Stimulated activated CD4-positive, alpha-beta T cell treated with anti-CD3 and anti-CD28 coated beads, TNF-alpha, amount 100 ng/mL, for 1 hour (primary cell): ENCODE results near the gene INA.

ENCODE experiments used
- DNase-seq, 3 donors: peaks; one replicate each; pipeline ENCODE4 v3.0.0-alpha.2; 2020; ENCODE audit warnings: low read depth in 3 of 3, low spot score in 1 of 3

Gene INA

DNA sequence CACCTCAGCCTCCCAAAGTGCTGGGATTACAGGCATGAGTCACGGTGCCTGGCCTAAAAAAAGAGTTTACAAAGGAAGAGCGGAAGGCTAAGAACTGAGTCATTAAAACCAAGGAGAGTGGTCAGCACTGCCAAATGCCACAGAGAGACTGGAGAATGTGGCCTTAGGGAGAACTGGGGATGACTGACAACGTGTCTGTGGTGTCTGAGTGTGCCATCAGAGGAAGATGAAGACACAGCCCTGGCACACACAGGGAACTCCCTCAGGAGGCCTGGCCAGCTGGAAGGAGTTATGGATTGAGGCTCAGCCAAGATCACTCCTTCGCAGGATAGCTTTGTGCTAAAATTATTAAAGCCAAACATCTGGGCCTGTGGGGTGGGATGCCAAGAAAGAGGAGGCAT is 3.9 kb upstream of the INA start:
- no peak for DNase-seq

DNA sequence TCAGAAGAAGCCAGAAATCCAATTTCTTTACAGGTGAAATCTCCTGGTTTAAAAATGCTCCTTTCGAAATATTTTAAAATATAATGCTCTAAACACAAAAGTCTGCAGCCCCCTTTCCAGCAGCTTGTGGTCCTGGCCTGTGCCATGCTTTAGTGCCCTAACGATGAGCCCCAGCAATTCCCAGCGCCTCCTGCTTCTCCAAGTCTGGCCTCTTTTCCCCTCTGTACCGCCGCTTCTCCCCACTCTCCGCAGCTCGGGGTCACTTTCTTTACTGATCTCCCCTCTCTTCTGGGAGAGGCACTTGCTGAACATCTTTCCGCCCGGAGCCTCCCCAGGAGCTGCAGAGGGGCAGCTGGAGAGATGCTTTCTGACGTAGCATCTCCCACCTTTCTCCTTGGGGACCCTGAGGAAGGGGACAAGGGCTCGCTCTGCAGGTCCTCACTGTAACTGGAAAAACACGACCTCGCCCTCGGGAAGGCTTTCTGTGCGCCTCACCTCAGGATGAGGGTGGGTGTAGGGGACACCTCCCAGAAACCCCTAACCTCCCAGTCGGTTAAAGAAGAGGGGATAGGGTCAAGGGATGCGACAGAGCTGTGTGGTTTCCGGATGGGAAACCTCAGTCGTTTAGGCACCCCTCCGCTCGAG is 565 bp upstream of the INA start:
- DNase-seq = no peak

DNA sequence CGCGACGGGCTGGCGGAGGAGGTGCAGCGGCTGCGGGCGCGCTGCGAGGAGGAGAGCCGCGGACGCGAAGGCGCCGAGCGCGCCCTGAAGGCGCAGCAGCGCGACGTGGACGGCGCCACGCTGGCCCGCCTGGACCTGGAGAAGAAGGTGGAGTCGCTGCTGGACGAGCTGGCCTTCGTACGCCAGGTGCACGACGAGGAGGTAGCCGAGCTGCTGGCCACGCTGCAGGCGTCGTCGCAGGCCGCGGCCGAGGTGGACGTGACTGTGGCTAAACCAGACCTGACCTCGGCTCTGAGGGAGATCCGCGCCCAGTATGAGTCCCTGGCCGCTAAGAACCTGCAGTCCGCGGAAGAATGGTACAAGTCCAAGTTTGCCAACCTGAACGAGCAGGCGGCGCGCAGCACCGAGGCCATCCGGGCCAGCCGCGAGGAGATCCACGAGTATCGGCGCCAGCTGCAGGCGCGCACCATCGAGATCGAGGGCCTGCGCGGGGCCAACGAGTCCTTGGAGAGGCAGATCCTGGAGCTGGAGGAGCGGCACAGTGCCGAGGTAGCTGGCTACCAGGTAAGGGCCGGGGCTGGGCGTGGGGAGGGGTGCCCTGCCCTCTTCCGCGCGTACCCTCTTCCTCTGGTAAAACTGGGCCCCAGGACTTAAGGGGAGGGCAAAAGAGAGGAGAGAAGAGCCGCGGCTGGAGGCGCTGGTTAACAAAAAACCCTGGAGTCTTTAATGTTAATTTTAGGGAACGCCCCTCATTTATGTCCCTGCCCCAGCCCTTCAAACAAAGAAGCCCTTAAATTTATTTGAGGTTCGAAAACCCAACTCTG is 987 bp downstream of the INA start:
- DNase-seq = no peak

DNA sequence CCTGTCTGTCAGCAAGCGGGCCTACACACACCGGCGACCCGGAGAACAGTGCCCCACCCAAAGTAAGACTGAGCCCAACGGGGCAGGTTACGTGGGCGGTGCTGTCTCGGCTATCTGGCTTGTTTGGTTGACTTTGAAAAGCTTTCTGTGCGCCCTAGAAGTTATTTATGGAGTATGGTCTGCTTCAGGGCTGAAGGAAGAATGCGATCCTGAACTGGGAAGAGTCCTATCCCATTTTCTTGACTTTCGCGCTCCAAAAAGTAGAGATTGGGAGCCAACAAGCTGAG is 1.5 kb downstream of the INA start:
- no peak for DNase-seq

DNA sequence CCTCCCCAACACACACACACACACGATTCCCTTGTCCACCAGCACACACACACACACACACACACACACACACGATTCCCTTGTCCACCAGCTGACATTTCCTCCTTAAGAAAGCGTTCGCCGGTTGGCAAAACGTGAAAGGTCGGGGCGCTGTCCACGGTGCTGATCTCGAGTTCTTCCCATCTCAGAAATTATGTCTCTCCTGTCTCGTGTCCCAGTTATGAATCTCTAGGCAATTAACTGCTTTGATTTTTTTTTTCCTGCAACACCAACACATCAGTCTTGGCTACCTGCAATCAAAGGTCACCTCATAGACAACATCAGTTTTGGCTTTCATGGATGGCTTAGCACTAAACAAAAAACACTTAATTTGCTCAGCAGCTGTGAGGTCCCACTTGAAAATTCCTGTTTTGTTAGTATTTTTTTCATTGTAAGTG is 1.9 kb downstream of the INA start:
- peak in 1 of 3 donors; percentile 16 for DNase-seq

DNA sequence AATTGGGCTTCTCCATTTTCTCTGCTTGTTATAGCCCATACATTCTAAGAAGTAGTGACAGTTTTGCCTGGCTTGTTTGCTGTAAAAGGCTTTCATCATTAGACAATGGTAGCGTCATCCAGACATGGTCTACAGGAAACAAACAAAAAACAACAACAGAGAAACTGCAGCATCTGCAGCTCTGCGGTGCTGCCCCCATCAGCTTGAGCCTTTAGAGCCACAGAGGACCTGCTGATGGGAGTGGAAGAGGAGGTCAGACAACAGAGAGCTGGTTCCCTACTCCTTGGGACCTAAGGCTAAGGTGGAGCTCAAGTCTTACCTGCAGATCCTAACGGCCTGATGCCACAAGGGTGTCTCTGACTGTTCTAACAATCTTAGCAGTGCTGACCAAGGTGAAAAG is 3.1 kb downstream of the INA start:
- DNase-seq = no peak

DNA sequence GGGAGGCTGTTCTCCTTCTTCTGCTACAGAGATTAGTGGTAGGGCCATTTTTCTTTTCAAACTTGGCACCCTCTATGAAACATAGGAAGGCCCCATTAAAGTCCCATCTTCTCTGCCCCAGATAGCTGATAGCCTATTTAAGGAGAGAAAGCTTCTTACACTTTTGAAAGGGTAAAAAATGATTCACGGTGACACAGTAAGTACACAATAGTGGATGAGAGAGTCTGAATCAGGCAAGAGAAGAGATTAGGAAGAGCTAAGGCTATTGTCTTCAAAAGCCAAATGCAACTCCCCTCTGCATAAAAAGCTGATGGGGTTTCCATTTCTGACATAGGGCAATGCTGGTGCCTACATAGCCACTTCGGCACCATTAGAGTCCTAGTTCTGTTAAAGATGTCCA is 3.6 kb downstream of the INA start:
- no peak for DNase-seq

DNA sequence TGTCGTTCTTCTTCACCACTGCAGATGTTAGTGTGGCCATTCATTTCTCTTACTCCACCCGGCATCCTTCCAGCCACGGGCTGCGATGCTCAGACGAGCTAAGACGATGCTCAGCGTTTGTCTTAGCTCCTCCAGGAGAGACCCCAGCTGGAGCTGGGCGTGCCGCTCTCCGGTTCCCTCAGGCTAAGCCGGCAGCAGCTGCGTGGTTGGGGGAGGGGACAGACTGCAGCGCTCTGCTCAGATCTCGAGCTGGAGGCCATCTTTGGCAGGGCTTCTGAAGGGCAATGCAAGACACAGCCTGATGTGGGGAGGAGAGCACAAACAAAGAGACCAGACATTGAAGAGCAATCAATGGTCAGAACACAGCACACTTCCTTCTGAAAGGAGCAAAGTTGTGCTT is 4.8 kb downstream of the INA start:
- DNase-seq = no peak

DNA sequence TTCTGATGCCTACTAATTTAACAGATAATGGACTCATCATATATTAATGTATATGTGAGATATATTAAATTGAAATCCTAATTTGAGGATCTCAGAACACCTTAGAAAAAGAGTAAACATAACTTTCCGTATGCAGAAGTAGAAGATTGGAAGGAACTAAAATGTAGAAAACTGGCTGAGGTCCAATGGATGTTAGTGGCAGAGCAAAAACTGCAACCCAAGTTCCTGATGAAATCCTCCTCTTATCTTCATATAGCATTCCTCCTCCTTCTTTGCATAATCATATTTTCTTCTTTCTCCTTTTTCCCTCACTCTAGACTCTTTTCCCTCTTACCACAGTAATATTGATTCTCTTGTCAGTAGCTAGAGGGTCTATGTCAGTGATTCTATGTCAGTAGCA is 6.0 kb downstream of the INA start:
- DNase-seq = no peak

DNA sequence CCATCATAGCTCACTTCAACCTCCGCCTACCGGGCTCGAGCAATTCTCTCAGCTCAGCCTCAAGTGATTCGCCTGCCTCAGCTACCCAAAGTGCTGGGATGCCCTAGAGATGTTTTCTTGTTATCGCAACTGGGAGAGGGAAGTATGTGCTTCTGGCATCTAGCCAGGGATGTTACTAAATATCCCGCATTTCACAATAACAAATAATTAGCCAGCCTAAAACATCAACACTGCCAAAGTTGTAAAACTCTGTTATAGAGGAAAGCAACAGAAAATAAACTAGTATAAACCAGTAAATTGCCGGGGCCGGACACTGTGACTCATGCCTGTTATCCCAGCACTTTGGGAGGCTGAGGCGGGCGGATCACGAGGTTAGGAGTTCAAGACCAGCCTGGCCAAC is 7.2 kb downstream of the INA start:
- DNase-seq = no peak

DNA sequence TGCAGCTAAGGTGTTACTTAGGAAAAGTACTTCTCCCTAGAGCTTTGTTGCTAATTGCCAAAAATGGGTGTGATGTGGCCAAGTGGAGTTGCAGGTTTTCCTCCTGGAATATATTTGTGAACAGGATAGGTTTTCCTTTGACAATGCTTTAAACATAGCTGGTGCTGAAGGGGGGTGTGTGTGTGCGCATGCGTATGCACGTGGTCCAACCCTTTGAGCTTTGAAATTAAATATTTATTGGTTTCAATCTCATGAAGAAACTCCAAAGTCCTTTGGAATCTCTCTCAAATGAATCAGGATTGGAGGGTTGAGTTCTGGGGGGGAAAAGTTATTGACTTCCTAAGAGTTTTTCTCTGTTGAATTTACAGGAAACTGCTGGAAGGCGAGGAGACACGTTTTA is 11.1 kb downstream of the INA start:
- no peak for DNase-seq

DNA sequence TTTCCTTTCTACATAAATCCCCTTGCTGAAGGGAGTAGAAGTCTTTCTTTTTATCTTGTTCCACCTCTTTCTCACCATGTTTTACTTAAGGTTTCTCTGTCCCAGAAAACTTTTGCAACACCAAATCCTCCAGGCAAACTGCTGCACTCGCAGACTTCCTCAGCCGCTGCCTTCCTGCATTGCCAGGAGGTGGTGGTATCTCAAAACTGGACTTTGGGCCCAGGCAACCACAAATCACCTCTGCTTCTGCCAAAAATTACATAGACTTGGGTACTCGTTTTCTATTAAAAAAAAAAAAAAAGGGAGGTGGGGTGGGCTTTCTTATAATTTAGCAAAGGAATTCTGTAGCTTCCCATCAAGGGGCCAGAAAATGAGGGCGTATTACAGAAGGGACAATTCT is 14.7 kb downstream of the INA start:
- DNase-seq = no peak

DNA sequence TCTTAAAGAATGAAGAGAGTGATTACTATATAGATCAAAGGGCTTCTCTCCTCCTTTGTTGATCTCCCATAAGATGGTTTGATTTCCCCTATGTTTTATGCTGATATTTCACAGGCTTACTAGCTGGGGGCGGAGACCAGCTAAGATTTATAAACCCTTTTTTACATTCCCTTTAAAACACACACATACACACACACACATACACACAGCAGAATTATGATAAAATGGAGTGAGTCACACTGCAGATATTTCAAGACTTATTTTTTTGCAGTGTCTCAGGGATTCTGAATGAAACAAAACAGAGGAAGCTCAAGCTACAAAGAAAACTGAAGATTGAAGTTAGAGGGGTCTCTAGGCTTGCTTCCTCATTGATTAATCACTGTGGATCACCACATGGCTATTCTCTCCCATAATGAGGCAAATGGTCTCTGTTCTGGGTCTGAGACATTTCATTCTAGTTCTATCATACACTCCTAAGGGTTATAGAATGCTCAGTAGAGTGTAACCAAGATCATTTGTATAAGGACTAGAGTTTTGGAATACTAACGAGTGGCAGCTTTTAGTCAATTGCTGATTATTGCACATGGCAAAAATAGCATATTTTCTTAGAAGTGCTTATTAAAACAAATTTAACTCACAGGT is 18.6 kb downstream of the INA start:
- DNase-seq = no peak

DNA sequence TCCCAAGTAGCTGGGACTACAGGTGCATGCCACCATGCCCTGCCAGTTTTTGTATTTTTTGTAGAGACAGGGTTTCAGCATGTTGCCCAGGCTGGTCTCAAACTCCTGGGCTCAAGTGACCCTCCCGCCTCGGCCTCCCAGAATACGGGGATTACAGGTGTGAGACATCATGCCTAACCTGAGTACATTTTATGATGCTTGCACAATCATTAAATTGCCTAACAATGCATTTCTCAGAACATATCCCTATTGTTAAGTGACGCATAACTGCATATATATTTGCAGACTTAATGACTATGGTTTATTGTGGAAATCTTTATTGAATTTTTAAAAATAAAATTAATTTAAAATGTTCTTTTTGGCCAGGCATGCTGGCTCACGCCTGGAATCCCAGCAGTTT is 30.7 kb downstream of the INA start:
- DNase-seq = no peak

DNA sequence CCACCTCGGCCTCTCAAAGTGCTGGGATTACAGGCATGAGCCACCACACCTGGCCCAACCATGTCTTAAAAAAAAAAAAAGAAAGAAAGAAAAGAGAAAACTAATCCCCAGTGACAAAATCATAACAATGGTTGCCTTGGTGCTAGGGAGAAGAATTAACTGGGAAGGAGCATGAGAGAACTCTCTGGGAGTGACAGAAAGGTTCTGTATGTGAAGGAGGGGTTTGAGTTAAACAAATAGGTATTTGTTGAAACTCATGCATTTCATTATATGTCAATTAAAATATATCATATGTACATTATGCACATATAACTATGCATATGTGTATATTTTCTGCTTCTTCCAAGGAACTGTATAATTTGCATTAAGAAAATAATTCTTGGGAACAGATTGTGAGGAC is 33.3 kb downstream of the INA start:
- DNase-seq = no peak

DNA sequence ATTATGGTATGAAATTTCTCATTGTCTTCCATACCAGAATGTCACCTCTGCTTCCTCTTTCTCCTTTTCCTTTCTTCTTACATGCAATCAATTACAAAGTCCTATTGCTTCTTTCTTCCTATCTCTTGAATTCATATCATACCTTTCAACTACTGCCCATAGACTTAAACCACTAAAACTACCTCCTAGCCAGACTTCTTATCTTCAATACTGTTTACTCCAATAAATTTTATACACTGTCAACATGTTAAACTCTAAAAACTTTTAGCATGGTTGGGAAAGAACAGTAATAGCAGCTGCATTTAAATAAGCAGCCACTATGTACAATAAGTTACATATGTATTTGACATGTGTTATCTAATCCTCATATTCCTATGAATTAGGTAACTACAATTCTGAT is 39.1 kb downstream of the INA start:
- DNase-seq = no peak

DNA sequence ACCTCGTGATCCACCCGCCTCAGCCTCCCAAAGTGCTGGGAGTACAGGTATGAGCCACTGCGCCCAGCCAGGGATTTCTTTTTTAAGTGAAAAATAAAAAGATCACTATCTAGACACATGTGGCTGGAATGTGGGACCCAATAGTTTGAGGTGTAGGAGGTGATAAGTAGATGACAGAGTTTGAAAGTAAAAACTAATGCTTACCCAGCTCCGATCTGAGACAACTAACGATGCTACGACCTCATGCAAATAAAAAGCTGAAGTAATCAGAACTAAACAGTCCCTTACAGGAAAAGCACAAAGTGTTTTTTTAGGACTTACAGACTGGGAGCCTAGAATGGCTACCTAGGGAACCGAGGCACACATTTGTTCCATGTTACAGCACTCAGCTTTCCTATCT is 51.0 kb downstream of the INA start:
- DNase-seq = no peak

DNA sequence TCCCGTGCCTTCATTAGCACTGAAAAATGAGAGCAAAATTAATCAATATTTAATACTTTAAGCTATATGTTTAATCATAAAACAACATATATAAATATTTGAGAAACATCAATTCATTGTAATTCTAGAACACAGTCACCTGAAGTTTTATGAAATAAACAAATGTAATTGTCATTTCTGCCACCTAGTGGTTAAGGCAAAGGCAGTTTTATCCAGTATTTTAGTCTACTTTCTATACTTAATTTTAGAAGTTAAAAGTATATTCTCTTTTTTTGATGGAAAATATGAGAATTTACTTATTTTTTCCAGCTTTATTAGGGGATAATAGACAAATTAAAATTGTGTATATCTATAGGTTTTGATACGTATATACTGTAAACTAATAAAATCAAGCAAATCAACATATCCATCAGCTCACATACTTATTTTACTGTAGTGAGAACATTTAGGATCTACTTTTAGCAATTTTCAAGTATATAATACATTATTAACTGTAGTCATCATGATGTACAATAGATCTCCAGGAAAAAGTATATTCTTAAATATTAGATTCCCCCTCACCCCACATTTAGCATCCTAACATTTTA is 57.1 kb downstream of the INA start:
- no peak for DNase-seq

DNA sequence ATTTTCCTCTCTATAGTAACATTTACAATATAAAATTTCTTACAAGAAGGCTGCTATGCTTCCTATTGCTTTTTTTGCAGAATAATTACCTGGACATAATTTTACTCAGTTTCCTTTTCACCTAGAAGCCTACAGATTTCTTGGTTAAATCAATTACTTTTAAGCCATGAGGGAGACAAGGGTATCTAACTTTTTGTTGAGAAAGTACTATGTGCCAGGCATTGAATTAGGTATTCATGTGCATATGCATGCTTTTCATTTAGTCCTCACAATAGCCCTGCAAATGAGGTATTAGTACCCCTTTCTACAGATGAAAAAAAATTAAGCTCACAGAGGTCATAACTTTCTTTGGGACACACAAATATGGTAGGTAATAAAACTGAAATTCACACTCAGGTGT is 57.6 kb downstream of the INA start:
- no peak for DNase-seq

DNA sequence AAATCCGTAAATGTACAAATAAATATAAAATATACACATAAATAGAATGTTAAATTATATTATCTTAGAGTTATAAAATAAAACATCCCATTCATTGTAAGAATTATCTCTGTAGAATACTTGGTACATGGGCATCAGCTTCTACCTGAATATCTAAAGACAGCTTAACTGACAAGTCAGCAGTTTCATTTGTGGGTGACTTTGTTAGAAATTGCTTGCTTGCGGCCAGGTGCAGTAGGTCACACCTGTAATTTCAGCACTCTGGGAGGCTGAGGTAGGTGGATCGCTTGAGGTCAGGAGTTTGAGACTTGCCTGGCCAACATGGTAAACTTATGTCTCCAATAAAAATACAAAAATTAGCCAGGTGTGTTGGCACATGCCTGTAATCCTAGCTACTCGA is 59.4 kb downstream of the INA start:
- DNase-seq = no peak
